Astrocyte (in vitro differentiated cells and primary cell): ENCODE results near the gene DNAH3. TPM values are rescaled to one million over a fixed set of nuclear protein-coding genes. Genes with fewer than 3 reads are reported as not detected.
A peak's percentile ranks its signal among the peaks of the same experiment; 100 is the strongest.

Experiments
- DNase-seq: peaks from one replicate; pipeline ENCODE4 v3.0.0-alpha.2; 2010; ENCODE audit warnings: low read depth
- FAIRE-seq: peaks from 2 replicates; lab custom pipeline; 2011; peaks lifted over from hg19 to GRCh38; lab: Jason Lieb, UNC
- H2AFZ ChIP-seq: 2 replicates; pipeline ENCODE4 v1.6.0; 2012; ENCODE audit warnings: low read depth, low read length, inconsistent platforms
- H3K27ac ChIP-seq: 2 replicates; pipeline ENCODE4 v1.5.1; 2011; ENCODE audit warnings: low read depth, low read length, inconsistent platforms
- H3K27me3 ChIP-seq: 2 replicates; pipeline ENCODE4 v1.6.0; 2011; ENCODE audit warnings: low read length, inconsistent platforms; ENCODE audit not compliant: insufficient read depth
- H3K36me3 ChIP-seq: 2 replicates; pipeline ENCODE4 v1.5.1; 2011; ENCODE audit warnings: low read length, inconsistent platforms; ENCODE audit not compliant: insufficient read depth
- H3K4me1 ChIP-seq: 2 replicates; pipeline ENCODE4 v1.5.1; 2011; ENCODE audit warnings: low read length, inconsistent platforms; ENCODE audit not compliant: insufficient read depth
- H3K4me2 ChIP-seq: 2 replicates; pipeline ENCODE4 v1.6.0; 2012; ENCODE audit warnings: low read length, inconsistent platforms
- H3K4me3 ChIP-seq: 2 replicates; pipeline ENCODE4 v1.5.1; 2011; ENCODE audit warnings: low read depth, mild to moderate bottlenecking, low read length, inconsistent platforms; ENCODE audit not compliant: insufficient read depth
- H3K79me2 ChIP-seq: 2 replicates; pipeline ENCODE4 v1.6.0; 2012; ENCODE audit warnings: mild to moderate bottlenecking, low read length, inconsistent platforms; ENCODE audit not compliant: insufficient read depth
- H3K9ac ChIP-seq: 2 replicates; pipeline ENCODE4 v1.6.0; 2012; ENCODE audit warnings: mild to moderate bottlenecking, low read length, inconsistent platforms
- H3K9me3 ChIP-seq: 2 replicates; pipeline ENCODE4 v1.5.1; 2012; ENCODE audit warnings: low read depth, mild to moderate bottlenecking, low read length, inconsistent platforms; ENCODE audit not compliant: insufficient read depth
- H4K20me1 ChIP-seq: 2 replicates; pipeline ENCODE4 v1.6.0; 2012; ENCODE audit warnings: low read length, inconsistent platforms; ENCODE audit not compliant: insufficient read depth
- H3K27ac Mint-ChIP-seq: one replicate; pipeline ENCODE4 v1.8.0; 2021; ENCODE audit warnings: mild to moderate bottlenecking, mixed read lengths; ENCODE audit not compliant: unreplicated experiment
- H3K27me3 Mint-ChIP-seq: one replicate; pipeline ENCODE4 v1.8.0; 2021; ENCODE audit warnings: low read depth, mixed read lengths; ENCODE audit not compliant: unreplicated experiment
- H3K36me3 Mint-ChIP-seq: one replicate; pipeline ENCODE4 v1.8.0; 2021; ENCODE audit warnings: low read depth, mixed read lengths; ENCODE audit not compliant: unreplicated experiment
- H3K4me1 Mint-ChIP-seq: one replicate; pipeline ENCODE4 v1.8.0; 2021; ENCODE audit warnings: low read depth, mixed read lengths; ENCODE audit not compliant: unreplicated experiment
- H3K4me3 Mint-ChIP-seq: one replicate; pipeline ENCODE4 v1.8.0; 2021; ENCODE audit warnings: mild to moderate bottlenecking, moderate library complexity, mixed read lengths; ENCODE audit not compliant: unreplicated experiment
- H3K9me3 Mint-ChIP-seq: one replicate; pipeline ENCODE4 v1.8.0; 2021; ENCODE audit warnings: mild to moderate bottlenecking, mixed read lengths; ENCODE audit not compliant: unreplicated experiment
- EZH2 ChIP-seq: IDR thresholded peaks from 2 replicates; pipeline ENCODE4 v1.6.1; 2012; ENCODE audit warnings: mild to moderate bottlenecking, low read length, inconsistent platforms; ENCODE audit not compliant: insufficient read depth
- total RNA-seq: library from RNA; stranded (reverse); gene quantifications from 2 replicates; pipeline ENCODE4 v1.2.1, GENCODE V29; 2021
- TF ChIP-seq, protein P1 (sequence below): IDR thresholded peaks from 2 replicates; pipeline ENCODE4 v1.5.1; 2011; ENCODE audit warnings: low read depth, mild to moderate bottlenecking, inconsistent platforms, low read length, moderate library complexity; ENCODE audit not compliant: insufficient read depth

Gene DNAH3
- total RNA-seq, 1 donor from 2014 or later = not detected

GRCh38 chr16:20903116-20903898, 247.3 kb downstream of the DNAH3 start:
- H3K9me3 ChIP-seq = no peaks in the 10 kb centered on the region
- H3K4me3 Mint-ChIP-seq = no peak overlapping the region
- DNase-seq (no peak), FAIRE-seq (no peak)
- peaks cover 63% of the 10 kb centered on the region for H3K4me1 Mint-ChIP-seq
- no peak overlapping the region for H3K4me3 ChIP-seq
- H3K27ac ChIP-seq = no peak overlapping the region
- H2AFZ ChIP-seq = no peak overlapping the region
- peak overlapping the region; percentile 49 for H3K9ac ChIP-seq
- no peaks in the 10 kb centered on the region for H3K27me3 ChIP-seq
- H3K4me2 ChIP-seq = peak overlapping the region; percentile 74
- TF ChIP-seq EZH2 = no peak
- TF ChIP-seq, protein P1, sequence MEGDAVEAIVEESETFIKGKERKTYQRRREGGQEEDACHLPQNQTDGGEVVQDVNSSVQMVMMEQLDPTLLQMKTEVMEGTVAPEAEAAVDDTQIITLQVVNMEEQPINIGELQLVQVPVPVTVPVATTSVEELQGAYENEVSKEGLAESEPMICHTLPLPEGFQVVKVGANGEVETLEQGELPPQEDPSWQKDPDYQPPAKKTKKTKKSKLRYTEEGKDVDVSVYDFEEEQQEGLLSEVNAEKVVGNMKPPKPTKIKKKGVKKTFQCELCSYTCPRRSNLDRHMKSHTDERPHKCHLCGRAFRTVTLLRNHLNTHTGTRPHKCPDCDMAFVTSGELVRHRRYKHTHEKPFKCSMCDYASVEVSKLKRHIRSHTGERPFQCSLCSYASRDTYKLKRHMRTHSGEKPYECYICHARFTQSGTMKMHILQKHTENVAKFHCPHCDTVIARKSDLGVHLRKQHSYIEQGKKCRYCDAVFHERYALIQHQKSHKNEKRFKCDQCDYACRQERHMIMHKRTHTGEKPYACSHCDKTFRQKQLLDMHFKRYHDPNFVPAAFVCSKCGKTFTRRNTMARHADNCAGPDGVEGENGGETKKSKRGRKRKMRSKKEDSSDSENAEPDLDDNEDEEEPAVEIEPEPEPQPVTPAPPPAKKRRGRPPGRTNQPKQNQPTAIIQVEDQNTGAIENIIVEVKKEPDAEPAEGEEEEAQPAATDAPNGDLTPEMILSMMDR = no peak
- H3K79me2 ChIP-seq = peaks cover 43% of the 10 kb centered on the region
- H3K27me3 Mint-ChIP-seq = no peaks in the 10 kb centered on the region
- H3K4me1 ChIP-seq = peaks cover 58% of the 10 kb centered on the region
- H3K36me3 Mint-ChIP-seq = no peaks in the 10 kb centered on the region
- H3K27ac Mint-ChIP-seq = peak overlapping the region; percentile 66
- H3K9me3 Mint-ChIP-seq = no peaks in the 10 kb centered on the region
- peaks cover 8% of the 10 kb centered on the region for H4K20me1 ChIP-seq
- no peaks in the 10 kb centered on the region for H3K36me3 ChIP-seq

GRCh38 chr16:20902426-20902825, 248.2 kb downstream of the DNAH3 start:
- H3K4me3 Mint-ChIP-seq = peak overlapping the region; percentile 99
- H3K9me3 Mint-ChIP-seq = no peaks in the 10 kb centered on the region
- FAIRE-seq (no peak), DNase-seq (no peak)
- Histone ChIP-seq H3K36me3 (peaks cover 3% of the 10 kb centered on the region), H4K20me1 (peaks cover 16% of the 10 kb centered on the region), H3K9me3 (no peaks in the 10 kb centered on the region), H3K4me3 (no peak overlapping the region), H3K4me2 (no peak overlapping the region), H3K9ac (no peak overlapping the region), H2AFZ (no peak overlapping the region), H3K27ac (no peak overlapping the region), H3K4me1 (peaks cover 67% of the 10 kb centered on the region), H3K27me3 (no peaks in the 10 kb centered on the region), H3K79me2 (peaks cover 52% of the 10 kb centered on the region)
- H3K27me3 Mint-ChIP-seq = no peaks in the 10 kb centered on the region
- TF ChIP-seq, protein P1 = no peak
- TF ChIP-seq EZH2 = no peak
- H3K27ac Mint-ChIP-seq = peak overlapping the region; percentile 100
- H3K4me1 Mint-ChIP-seq = peaks cover 68% of the 10 kb centered on the region
- no peaks in the 10 kb centered on the region for H3K36me3 Mint-ChIP-seq
